Panc1 (cell line): ENCODE measurements around the gene IPMK. TPM values are rescaled to one million over a fixed set of nuclear protein-coding genes. Genes with fewer than 3 reads are reported as not detected.

Experiments
- ATAC-seq: fragments of 200-7000 bp; cut with Tn5 transposase; 2 replicates; pipeline ENCODE4 v1.9.1; 2020; ENCODE audit warnings: mild to moderate bottlenecking, moderate library complexity
- BruUV-seq: library from RNA; stranded (reverse); fragments of 400-500 nt; replicated peaks from 2 replicates; lab custom pipeline; 2021; lab: Mats Ljungman, UMichigan
- CTCF ChIA-PET: fragments of 300-600 bp; sonication (Branson Sonifier 250); formaldehyde crosslinking; loops from one replicate; lab custom pipeline; 2022; ENCODE audit warnings: antibody characterized with exemption; lab: Charles Lee
- POLR2A ChIA-PET: fragments of 300-600 bp; sonication (Branson Sonifier 250); formaldehyde crosslinking; loops from one replicate; lab custom pipeline; 2022; ENCODE audit warnings: antibody characterized with exemption; lab: Charles Lee
- DNase-seq: peaks from one replicate; pipeline ENCODE4 v3.0.0-alpha.2; 2010; ENCODE audit warnings: low read depth, low spot score
- H3K27ac ChIP-seq: 2 replicates; pipeline ENCODE4 v1.5.1; 2011; ENCODE audit warnings: mild to moderate bottlenecking, low read length, inconsistent platforms
- H3K27me3 ChIP-seq: fragments of 200-500 bp; sonication (Bioruptor generic); 2 replicates; pipeline ENCODE4 v1.6.0; 2014; ENCODE audit warnings: low read length, inconsistent platforms; ENCODE audit not compliant: control insufficient read depth, insufficient read depth
- H3K36me3 ChIP-seq: fragments of 200-500 bp; sonication (Bioruptor generic); 2 replicates; pipeline ENCODE4 v1.5.1; 2014; ENCODE audit warnings: inconsistent platforms, mild to moderate bottlenecking, low read length, moderate library complexity; ENCODE audit not compliant: control insufficient read depth, insufficient read depth
- H3K4me1 ChIP-seq: 2 replicates; pipeline ENCODE4 v1.5.1; 2011; ENCODE audit warnings: inconsistent platforms, mild to moderate bottlenecking, low read length, moderate library complexity; ENCODE audit not compliant: control insufficient read depth, insufficient read depth
- H3K4me3 ChIP-seq, 2 experiments: 2 replicates each; pipeline ENCODE4 v1.5.1; 2011 to 2012; ENCODE audit warnings: low read depth in 2 of 2, low read length in 2 of 2, mild to moderate bottlenecking in 2 of 2, inconsistent platforms in 1 of 2, moderate library complexity in 1 of 2
- H3K9me3 ChIP-seq: fragments of 200-500 bp; sonication (Bioruptor generic); 2 replicates; pipeline ENCODE4 v1.5.1; 2014; ENCODE audit warnings: low read depth, mild to moderate bottlenecking, inconsistent platforms, low read length, moderate library complexity; ENCODE audit not compliant: control insufficient read depth, insufficient read depth
- POLR2AphosphoS5 ChIP-seq: IDR thresholded peaks from 2 replicates; pipeline ENCODE4 v1.6.1; 2012; ENCODE audit warnings: mild to moderate bottlenecking, low read depth, low read length, moderate library complexity
- SIN3A ChIP-seq: IDR thresholded peaks from 2 replicates; pipeline ENCODE4 v1.6.1; 2012; ENCODE audit warnings: low read depth, mild to moderate bottlenecking, low read length, moderate library complexity, borderline replicate concordance; ENCODE audit not compliant: insufficient read depth
- TCF7L2 ChIP-seq: IDR thresholded peaks from 2 replicates; pipeline ENCODE4 v1.6.1; 2011; ENCODE audit warnings: mild to moderate bottlenecking, low read depth, low read length, inconsistent platforms
- in situ Hi-C: cut with HindIII; loops from 2 replicates; pipeline ENCODE4 v1.10.0; 2016; ENCODE audit warnings: low sequenced_read_pairs, low pct_unique_long_range_greater_than_20kb
- intact Hi-C: fragments of 100-400 bp; cut with micrococcal nuclease; formaldehyde crosslinking; loops from one replicate; pipeline ENCODE4 v1.10.0; 2022; ENCODE audit not compliant: unreplicated experiment
- total RNA-seq: library from RNA; stranded (reverse); gene quantifications from one replicate; pipeline ENCODE4 v1.2.1, GENCODE V29; 2021; ENCODE audit not compliant: unreplicated experiment
- TF ChIP-seq, protein P1 (sequence below): fragments of 450-650 bp; IDR thresholded peaks from 2 replicates; pipeline ENCODE4 v1.5.1; 2017; ENCODE audit warnings: mild to moderate bottlenecking
- TF ChIP-seq, protein P2 (sequence below), 2 experiments: IDR thresholded peaks; 2 replicates each; pipeline ENCODE4 v1.6.1; 2011 to 2012; ENCODE audit warnings: low read depth in 2 of 2, control low read depth in 1 of 2, low read length in 1 of 2, mild to moderate bottlenecking in 1 of 2, moderate library complexity in 1 of 2; ENCODE audit not compliant: insufficient read depth in 1 of 2

IPMK gene
- total RNA-seq, 1 experiment from 2014 or later, result 9.3 TPM

DNA sequence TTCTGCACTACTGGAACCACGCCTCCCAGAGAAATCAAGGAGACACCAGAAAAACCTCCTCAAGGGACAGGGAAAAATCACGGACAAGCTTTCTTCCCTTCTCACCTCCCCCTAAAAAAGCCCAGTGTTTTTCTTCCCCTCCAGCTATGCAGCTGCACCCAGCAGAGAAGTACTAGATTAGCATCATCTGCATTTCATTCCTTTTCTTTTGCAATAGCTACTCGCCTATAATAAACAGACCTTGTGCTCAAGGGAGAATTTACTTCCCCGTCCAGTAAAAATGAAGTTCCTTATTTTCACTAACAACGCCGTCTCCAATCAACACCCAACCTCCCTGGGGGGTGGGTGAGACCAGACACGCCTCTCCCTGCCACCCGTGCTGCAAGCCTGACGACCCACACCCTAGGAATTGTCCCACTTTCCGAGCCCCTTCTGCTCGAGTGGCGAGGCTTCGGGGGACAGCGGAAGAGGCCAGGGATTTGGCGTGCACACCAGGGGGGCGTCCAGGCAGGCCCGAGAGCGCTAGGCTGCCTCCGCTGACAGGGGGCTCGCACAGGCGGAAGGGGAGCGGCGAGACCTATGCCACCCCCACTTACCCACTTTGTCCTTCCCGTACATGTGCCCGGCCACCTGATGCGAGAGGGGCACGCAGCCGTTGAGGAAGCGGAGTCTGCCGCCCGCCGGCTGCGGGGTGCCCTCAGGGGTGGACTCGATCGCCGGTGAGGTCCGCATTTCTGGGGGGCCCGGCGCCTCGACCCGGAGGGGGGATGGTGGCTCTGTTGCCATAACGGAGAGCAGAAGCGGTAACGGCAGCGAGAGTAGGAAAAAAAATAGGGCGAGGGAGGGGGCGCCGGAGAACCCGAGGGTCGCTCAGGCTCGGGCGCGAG, 625 bp downstream of the IPMK start:
- no TSS peak for BruUV-seq
- in situ Hi-C loops, result no loop called here
- CTCF ChIA-PET, result no interaction called here

DNA sequence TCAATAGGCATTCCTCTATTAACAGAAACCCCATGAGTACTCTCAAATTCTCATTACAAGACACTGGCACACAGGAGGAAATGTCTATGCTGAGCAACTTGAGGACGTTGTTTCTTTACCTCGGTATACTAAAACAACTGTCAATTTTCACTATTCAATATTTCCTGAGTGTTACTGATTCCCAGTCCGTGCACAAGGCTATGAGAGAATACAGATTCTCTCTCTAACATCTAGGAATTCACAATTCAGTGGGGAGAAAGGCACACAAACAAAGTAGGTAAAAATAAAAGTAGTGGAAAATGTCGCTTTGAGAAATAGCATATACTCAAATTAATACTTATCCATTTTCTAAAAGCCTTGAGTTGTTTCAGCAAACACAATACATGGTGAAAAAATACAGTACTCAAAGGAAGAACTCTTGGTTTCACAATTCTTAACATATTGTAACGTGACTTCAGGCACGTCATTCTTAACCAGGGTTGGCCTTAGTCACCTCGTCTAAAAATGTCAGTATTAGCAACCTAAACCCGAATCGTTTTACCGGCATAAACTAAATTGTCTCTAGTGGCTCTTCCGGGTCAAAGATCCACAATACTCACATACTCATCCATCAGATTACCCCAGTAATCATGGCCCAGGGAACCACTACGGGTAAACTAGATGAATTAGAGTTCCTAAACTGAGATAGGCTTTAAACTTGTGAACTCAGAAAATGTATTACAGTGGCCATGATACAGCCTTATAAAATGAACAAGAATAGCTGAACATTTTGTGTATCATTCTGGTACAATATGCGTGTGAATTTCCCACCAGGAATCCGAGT, 1.5 kb downstream of the IPMK start:
- peak overlapping the region; percentile 92 to 97 for H3K4me3 ChIP-seq
- DNase-seq (peak; percentile 30), ATAC-seq (no peak)
- in situ Hi-C loops, result no loop called here
- TF ChIP-seq, protein P1, sequence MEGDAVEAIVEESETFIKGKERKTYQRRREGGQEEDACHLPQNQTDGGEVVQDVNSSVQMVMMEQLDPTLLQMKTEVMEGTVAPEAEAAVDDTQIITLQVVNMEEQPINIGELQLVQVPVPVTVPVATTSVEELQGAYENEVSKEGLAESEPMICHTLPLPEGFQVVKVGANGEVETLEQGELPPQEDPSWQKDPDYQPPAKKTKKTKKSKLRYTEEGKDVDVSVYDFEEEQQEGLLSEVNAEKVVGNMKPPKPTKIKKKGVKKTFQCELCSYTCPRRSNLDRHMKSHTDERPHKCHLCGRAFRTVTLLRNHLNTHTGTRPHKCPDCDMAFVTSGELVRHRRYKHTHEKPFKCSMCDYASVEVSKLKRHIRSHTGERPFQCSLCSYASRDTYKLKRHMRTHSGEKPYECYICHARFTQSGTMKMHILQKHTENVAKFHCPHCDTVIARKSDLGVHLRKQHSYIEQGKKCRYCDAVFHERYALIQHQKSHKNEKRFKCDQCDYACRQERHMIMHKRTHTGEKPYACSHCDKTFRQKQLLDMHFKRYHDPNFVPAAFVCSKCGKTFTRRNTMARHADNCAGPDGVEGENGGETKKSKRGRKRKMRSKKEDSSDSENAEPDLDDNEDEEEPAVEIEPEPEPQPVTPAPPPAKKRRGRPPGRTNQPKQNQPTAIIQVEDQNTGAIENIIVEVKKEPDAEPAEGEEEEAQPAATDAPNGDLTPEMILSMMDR, result no peak
- TF ChIP-seq SIN3A (no peak), POLR2AphosphoS5 (no peak), TCF7L2 (no peak)
- TF ChIP-seq, protein P2, sequence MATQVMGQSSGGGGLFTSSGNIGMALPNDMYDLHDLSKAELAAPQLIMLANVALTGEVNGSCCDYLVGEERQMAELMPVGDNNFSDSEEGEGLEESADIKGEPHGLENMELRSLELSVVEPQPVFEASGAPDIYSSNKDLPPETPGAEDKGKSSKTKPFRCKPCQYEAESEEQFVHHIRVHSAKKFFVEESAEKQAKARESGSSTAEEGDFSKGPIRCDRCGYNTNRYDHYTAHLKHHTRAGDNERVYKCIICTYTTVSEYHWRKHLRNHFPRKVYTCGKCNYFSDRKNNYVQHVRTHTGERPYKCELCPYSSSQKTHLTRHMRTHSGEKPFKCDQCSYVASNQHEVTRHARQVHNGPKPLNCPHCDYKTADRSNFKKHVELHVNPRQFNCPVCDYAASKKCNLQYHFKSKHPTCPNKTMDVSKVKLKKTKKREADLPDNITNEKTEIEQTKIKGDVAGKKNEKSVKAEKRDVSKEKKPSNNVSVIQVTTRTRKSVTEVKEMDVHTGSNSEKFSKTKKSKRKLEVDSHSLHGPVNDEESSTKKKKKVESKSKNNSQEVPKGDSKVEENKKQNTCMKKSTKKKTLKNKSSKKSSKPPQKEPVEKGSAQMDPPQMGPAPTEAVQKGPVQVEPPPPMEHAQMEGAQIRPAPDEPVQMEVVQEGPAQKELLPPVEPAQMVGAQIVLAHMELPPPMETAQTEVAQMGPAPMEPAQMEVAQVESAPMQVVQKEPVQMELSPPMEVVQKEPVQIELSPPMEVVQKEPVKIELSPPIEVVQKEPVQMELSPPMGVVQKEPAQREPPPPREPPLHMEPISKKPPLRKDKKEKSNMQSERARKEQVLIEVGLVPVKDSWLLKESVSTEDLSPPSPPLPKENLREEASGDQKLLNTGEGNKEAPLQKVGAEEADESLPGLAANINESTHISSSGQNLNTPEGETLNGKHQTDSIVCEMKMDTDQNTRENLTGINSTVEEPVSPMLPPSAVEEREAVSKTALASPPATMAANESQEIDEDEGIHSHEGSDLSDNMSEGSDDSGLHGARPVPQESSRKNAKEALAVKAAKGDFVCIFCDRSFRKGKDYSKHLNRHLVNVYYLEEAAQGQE (IDR thresholded peaks at IDR 0.05; ENCODE audit: insufficient read depth in 1 of 2, low read depth in 2 of 2, low read length in 1 of 2), result no peak
- peak overlapping the region; percentile 88 for H3K27ac ChIP-seq
- H3K4me1 ChIP-seq, result peaks cover 29% of the 10 kb centered on the region
- H3K9me3 ChIP-seq, result no peaks in the 10 kb centered on the region
- H3K36me3 ChIP-seq, result no peaks in the 10 kb centered on the region
- ChIA-PET CTCF (no interaction called here), POLR2A (no interaction called here)
- BruUV-seq, result TSS peak; percentile 66
- H3K27me3 ChIP-seq, result no peaks in the 10 kb centered on the region
- intact Hi-C loops, result no loop called here

More for the DNA sequence above, 625 bp downstream of the IPMK start:
- POLR2A ChIA-PET, result no interaction called here
- DNase-seq, result peak; percentile 17
- no peaks in the 10 kb centered on the region for H3K27me3 ChIP-seq
- H3K36me3 ChIP-seq, result no peaks in the 10 kb centered on the region
- peaks cover 29% of the 10 kb centered on the region for H3K4me1 ChIP-seq
- TF ChIP-seq TCF7L2, result no peak
- peak; percentile 36; the same call in 1 of the 2 replicates for TF ChIP-seq SIN3A
- peak overlapping the region; percentile 92 to 97 for H3K4me3 ChIP-seq
- intact Hi-C loops, result no loop called here
- H3K9me3 ChIP-seq, result no peaks in the 10 kb centered on the region
- H3K27ac ChIP-seq, result peak overlapping the region; percentile 88
- peak; percentile 17 for ATAC-seq
